PFSK-1 (cell line): Measurements from ENCODE around the gene BRD3OS.

Experiments used
- FOXP2 ChIP-seq: optimal IDR thresholded peaks from 2 replicates; pipeline ENCODE3; 2011; ENCODE audit warnings: borderline replicate concordance, control low read depth, inconsistent platforms; ENCODE audit not compliant: insufficient read depth; ENCODE audit errors: extremely low read length, extremely low read depth
- POLR2AphosphoS5 ChIP-seq: IDR thresholded peaks from 2 replicates; pipeline ENCODE4 v1.6.1; 2012; ENCODE audit warnings: low read depth, mild to moderate bottlenecking, control low read depth, low read length, moderate library complexity
- REST ChIP-seq, 2 experiments: IDR thresholded peaks; 2 replicates each; pipeline versions ENCODE4 v1.6.1 to v1.8.0; 2011 to 2012; ENCODE audit warnings: low read depth in 2 of 2, low read length in 2 of 2, control low read depth in 1 of 2, inconsistent platforms in 1 of 2, mild to moderate bottlenecking in 1 of 2, moderate library complexity in 1 of 2; ENCODE audit not compliant: insufficient read depth in 1 of 2
- SIN3A ChIP-seq: IDR thresholded peaks from 2 replicates; pipeline ENCODE4 v1.6.1; 2012; ENCODE audit warnings: mild to moderate bottlenecking, low read length, moderate library complexity, borderline replicate concordance; ENCODE audit not compliant: insufficient read depth
- TAF1 ChIP-seq: IDR thresholded peaks from 2 replicates; pipeline ENCODE4 v1.6.1; 2012; ENCODE audit warnings: low read length, control low read depth, borderline replicate concordance; ENCODE audit not compliant: insufficient read depth

Gene BRD3OS

DNA sequence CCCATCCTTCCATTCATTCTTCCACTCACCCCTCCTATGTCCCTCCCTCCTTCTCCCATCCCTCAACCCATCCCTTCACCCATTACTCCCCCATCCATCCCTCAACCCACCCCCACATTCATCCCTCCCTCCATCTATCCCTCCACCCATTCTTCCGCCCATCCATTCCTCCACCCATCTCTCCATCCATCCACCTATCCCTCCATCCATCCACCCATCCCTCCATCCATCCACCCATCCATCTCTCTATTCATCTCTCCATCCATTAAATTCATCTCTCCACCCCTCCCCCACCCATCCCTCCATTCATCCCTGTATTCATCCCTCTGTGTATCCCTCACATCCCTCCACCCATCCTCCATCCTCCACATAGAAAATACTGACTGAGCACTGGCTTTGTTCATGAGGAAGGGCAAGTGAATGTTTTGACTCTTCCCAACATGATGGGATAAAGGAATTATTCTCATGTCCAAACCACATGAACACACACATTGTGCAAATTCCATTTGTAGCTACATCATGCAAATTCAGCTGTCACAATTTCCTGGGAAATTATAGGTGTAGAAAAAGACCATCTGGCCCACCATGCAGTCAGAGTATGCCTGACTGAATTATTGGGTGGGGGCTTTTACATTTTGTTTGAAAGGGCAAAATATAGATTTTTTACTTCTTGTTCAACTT is 26.2 kb upstream of the BRD3OS start:
- TF ChIP-seq SIN3A (no peak), REST (IDR thresholded peaks at IDR 0.05; ENCODE audit: insufficient read depth in 1 of 2, low read depth in 2 of 2, low read length in 2 of 2) (no peak), FOXP2 (no peak), TAF1 (no peak), POLR2AphosphoS5 (no peak)

DNA sequence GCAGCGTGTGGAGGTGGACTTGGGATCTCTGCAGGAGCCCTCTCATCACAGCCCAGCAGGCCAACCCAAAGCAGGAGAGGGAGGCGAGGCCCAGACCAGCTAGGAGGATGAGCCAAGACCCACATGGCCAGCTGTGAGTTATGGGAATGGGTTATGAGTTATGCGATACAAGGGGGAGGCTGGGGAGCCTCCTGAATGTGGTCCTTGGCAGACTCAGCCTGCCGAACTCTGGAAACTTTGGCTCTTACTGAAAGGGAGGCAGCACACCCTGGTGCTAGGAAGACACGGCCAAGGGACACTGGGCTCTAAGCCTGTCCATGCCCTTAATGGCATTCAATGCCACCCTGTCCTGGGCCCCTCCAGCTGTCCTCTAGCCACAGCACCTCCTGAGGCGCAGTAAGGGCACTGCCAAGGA is 25.4 kb upstream of the BRD3OS start:
- no peak for TF ChIP-seq SIN3A
- TF ChIP-seq TAF1, result no peak
- TF ChIP-seq POLR2AphosphoS5, result no peak
- TF ChIP-seq REST (IDR thresholded peaks at IDR 0.05; ENCODE audit: insufficient read depth in 1 of 2, low read depth in 2 of 2, low read length in 2 of 2), result no peak
- no peak for TF ChIP-seq FOXP2

GRCh38 chr9:134002796-134003195 is 22.5 kb upstream of the BRD3OS start:
- no peak for TF ChIP-seq SIN3A
- no peak for TF ChIP-seq FOXP2
- no peak for TF ChIP-seq REST (IDR thresholded peaks at IDR 0.05; ENCODE audit: insufficient read depth in 1 of 2, low read depth in 2 of 2, low read length in 2 of 2)
- TF ChIP-seq TAF1, result no peak
- TF ChIP-seq POLR2AphosphoS5, result no peak

DNA sequence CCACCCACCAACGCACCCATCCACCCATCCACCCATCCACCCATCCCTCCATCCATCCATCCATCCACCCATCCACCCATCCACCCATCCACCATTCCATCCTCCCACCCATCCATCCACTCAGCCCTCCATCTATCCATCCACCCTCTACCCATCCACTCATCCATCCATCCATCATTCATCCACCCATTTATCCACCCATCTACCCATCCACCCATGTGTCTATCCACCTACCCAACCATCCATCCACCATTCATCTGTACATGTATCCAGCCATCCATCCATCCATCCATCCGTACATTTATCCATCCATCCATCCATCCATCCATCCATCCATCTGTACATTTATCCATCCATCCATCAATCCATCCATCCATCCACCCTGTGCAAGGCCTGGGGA is 22.0 kb upstream of the BRD3OS start:
- TF ChIP-seq SIN3A (no peak), REST (IDR thresholded peaks at IDR 0.05; ENCODE audit: insufficient read depth in 1 of 2, low read depth in 2 of 2, low read length in 2 of 2) (no peak), POLR2AphosphoS5 (no peak), FOXP2 (no peak), TAF1 (no peak)
